GM19397 (cell line): ENCODE measurements around the gene SCARB1.
A peak's percentile ranks its signal among the peaks of the same experiment; 100 is the strongest.

Source experiments
- ATAC-seq: cut with Tn5 transposase; IDR thresholded peaks from one replicate; pipeline ENCODE4 v1.9.1; 2021; ENCODE audit warnings: mild to moderate bottlenecking, moderate library complexity; ENCODE audit not compliant: unreplicated experiment

SCARB1 gene

GRCh38 chr12:124778411-124778810 lies 85.3 kb downstream of the SCARB1 start:
- no peak for ATAC-seq

GRCh38 chr12:124777399-124778372 lies 86.0 kb downstream of the SCARB1 start:
- no peak for ATAC-seq

DNA sequence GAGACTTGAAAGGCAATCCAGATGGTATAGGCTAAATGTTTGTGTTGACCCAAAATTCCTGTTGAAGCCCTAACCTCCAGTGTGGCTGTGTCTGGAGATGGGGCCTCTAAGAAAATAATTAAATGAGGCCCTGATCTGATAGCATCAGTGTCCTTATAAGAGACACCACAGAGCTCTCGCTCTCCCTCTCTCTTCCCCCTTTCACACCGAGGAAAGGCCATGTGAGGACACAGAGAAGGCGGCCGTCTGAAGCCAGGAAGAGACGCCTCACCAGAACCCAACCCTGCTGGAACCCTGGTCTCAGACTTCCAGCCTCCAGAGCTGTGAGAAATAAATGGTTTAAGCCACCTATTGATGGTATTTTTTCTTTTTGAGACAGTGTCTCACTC lies 87.5 kb downstream of the SCARB1 start:
- ATAC-seq: no peak

GRCh38 chr12:124774462-124775167 lies 89.0 kb downstream of the SCARB1 start:
- peak; percentile 76 for ATAC-seq

GRCh38 chr12:124774054-124774461 lies 89.6 kb downstream of the SCARB1 start:
- ATAC-seq: peak; percentile 41

DNA sequence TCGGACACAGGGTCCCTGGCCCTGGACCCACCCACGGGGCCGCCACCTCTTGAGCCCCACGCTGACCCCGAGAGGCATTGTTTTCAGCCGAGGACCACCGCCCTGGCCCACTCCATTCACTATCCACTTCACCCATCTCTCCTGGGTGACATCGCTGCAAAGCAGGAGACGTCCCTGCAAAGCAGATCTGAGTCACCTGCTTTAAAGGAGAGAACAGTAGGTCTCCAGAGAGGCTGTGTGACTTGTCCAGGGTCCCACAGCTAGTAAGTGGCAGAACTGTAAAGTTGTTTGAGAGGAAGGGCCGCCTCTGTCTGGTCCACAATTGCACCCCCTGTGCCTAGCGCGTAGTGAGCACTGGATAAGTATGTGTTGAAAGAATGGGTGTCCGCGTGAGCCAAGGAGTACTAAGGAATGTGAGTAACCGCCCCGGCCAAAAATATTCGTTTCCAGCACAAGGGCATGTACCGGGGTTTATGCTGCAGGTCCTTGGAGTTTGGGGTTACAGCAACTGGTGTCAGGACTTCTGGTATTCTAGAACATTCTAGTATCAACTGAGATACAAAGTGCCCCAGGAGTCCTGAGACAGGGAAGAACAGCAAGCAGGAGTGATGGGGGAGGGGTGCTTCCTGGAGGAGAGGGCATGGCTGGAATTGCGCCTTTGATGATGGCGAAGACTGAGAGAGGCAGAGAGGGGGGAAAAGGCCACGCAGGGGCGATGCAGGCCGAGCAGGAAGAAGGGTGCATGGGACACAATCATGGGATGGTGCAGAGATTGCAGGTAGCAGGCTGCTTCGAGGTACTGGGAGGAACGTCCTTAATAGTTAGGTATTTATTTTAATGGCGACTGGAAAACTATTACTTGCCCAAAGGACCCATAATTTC lies 91.1 kb downstream of the SCARB1 start:
- no peak for ATAC-seq

DNA sequence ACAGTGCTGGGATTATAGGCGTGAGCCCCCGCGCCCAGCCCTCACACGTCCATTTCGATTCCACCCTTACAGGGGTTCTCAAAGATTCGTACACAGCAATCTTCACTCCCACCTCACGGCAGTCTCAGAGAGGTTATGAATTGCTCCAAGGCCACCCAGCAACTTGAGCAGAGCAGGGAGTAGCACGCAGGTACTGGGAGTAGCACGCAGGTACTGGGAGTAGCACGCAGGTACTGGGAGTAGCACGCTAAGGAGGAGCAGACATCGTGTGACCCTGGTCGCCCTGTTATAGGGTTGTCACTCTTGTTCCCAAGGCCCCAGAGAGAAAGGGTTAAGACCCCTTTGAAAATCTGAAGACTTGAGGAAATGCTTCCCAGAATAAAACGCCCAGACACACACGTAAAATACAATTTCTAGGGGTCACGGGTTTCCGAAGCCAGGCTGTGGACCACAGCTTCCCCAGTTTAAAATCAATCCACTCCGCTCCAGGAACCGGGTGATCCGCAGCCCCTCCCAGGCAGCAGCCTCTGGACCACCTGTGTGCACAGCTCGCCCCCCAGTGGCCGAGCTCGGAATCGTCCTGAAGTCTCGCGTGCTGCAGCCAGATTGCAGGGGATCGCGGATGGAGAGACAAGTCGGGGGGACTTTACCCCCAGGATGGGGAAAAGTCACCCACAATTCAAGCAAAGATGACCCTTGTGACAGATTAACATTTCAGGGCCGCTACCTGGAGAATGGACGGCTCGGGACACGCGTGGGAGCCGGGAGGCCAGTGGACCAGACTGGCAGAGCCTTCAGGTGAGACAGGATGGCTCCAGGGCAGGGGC lies 92.0 kb downstream of the SCARB1 start:
- no peak for ATAC-seq

GRCh38 chr12:124770728-124771127 lies 92.9 kb downstream of the SCARB1 start:
- no peak for ATAC-seq

- no peak for ATAC-seq
These were observed 93.7 kb downstream of the SCARB1 start for GRCh38 chr12:124769881-124770512.

DNA sequence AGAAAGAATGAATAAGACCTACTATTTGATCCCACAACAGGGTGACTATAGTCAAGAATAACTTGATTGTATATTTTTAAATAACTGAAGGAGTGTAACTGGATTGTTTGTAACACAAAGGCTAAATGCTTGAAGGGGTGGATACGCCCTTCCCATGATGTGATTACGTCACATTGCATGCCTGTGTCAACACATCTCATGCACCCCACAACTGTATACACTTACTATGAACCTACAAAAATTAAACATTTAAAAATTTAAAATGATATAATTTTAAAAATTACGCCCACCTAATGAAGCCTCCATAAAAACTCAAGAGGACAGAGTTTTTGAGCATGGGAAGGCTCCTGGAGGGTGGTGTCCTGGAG lies 94.5 kb downstream of the SCARB1 start:
- no peak for ATAC-seq

DNA sequence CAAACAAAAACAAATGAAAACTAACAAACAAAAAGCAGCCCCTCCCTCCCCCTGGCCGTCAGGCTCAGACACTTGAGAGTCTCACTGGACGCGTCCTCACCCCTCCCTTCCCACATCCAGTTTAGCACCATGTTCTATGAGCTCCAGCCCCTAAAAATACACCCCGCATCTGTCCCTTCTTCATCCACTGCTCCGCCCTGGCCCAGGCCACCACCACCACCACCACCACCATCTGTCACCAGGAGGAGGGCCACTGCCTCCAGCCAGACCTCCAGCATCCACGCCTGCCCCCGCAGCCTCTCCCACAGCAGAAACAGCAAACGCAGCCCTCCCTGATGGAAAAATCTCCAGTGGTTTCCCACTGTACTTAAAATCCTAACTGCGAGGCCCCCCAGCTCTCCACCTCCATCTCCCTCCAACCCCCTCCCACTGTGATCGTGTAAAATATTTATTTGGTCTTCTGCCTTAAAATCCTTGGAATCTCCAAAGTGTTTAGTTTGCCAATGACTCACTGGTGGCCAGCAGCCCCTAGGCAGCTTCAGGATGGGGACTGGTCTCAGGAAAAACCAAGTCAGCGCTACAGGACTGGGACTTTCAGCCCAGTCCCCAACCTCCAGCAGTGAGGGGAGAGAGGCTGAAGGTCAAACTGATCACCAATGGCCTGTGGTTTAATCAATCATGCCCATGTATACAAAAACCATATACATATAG lies 95.1 kb downstream of the SCARB1 start:
- ATAC-seq: no peak

DNA sequence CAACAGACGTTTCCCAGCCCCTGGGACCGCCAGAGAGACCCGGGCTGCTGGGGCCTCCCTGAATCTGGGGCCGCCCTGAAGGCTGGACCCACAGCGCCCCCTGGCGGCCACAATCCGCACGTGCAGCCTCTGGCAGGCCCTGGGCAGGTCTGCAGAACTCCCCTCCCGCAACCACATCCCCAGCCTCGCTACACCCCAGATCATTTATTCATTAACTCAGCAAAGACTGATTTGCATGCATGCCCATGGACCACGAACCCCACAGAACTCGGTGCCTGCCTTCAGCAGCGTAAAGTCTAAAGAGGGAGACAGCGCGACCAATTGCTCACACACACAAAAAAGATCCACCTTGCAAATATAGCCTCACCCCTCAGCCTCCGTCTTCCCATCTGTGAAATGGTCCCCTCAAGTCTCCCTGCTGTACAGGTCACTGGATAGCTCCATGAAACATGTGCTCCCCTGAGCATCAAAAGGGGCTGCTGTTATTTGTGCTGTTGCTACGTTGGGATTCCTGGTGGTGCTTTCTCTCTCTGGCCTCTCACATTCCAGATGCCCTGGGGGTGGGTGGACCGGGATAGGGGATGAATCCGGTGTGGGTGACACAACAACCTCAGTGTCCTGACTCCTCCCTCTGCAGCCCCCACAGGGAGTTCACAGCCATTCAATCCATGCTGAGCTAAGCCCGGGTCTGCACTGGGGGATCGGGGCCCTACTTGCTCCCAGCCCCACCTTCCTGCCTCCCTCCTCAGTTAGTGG lies 96.4 kb downstream of the SCARB1 start:
- ATAC-seq: peak; percentile 73

- ATAC-seq: peak; percentile 6
These were observed 97.0 kb downstream of the SCARB1 start for GRCh38 chr12:124766727-124767065.

GRCh38 chr12:124765581-124766489 lies 97.8 kb downstream of the SCARB1 start:
- ATAC-seq: no peak

- no peak for ATAC-seq
These were observed 98.6 kb downstream of the SCARB1 start for GRCh38 chr12:124764870-124765580.

DNA sequence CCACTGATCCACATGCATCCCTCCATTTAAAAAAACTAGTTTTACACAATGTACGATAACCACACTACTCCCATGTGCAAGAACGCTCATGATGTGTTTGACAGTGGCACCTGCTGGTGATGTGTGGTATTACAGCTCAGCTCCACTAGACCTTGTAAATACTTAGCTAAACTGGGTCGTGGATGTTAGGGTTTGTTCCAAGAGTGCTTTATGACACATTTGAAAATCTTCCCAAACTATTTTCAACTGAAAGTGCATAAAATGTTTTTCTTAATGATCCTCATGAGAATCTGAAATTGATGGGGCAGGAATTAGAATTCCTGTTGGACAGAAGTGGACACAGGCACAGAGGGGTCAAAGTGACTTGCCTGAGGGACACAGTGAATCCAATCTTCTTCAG lies 99.2 kb downstream of the SCARB1 start:
- no peak for ATAC-seq

DNA sequence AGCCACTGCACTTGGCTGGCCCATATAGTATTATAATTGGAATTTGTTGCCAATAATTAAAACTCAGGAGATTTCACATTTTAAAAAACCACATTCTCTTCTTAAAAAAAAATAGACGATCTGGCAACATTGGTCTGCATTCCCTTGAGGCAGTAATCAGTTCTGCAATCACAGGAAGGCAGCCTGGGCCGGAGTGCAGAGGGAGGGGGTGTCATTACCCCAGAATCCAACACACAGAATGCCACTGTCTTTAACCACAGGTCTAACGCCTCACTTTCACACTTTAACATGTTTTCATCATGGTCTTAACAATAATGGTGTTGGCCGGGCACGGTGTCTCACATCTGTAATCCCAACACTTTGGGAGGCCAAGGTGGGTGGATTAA lies 100.1 kb downstream of the SCARB1 start:
- ATAC-seq: no peak
